Mesendoderm (in vitro differentiated cells): ENCODE data around the gene MBOAT1.

Experiments used
- DNase-seq: peaks from one replicate; pipeline ENCODE4 v3.0.0; 2013
- H2AK5ac ChIP-seq: 2 replicates; pipeline ENCODE4 v1.6.1; 2013; ENCODE audit warnings: low read length, inconsistent platforms
- H2BK120ac ChIP-seq: 2 replicates; pipeline ENCODE4 v1.6.1; 2013; ENCODE audit warnings: low read depth, mild to moderate bottlenecking, low read length, moderate library complexity, mixed read lengths
- H2BK15ac ChIP-seq: replicated peaks from 2 replicates; pipeline ENCODE4 v1.6.1; 2013; ENCODE audit warnings: low read depth, mild to moderate bottlenecking, moderate library complexity
- H2BK5ac ChIP-seq: 2 replicates; pipeline ENCODE4 v1.6.1; 2013; ENCODE audit warnings: low read length, inconsistent platforms
- H3K18ac ChIP-seq: 2 replicates; pipeline ENCODE4 v1.6.1; 2013; ENCODE audit warnings: mild to moderate bottlenecking, low read length, mixed read lengths
- H3K23ac ChIP-seq: one replicate; pipeline ENCODE4 v1.6.1; 2013; ENCODE audit warnings: low read length
- H3K27ac ChIP-seq: 2 replicates; pipeline ENCODE4 v1.5.1; 2013; ENCODE audit warnings: low read depth, mild to moderate bottlenecking, inconsistent platforms, low read length, moderate library complexity
- H3K27me3 ChIP-seq: 2 replicates; pipeline ENCODE4 v1.6.1; 2013; ENCODE audit warnings: low read length, control low read depth, mild to moderate bottlenecking, inconsistent platforms; ENCODE audit not compliant: insufficient read depth, poor library complexity
- H3K36me3 ChIP-seq: 2 replicates; pipeline ENCODE4 v1.6.1; 2013; ENCODE audit warnings: low read length, inconsistent platforms; ENCODE audit not compliant: control insufficient read depth, insufficient read depth
- H3K4ac ChIP-seq: one replicate; pipeline ENCODE4 v1.6.1; 2013; ENCODE audit warnings: low read depth, mild to moderate bottlenecking, low read length, moderate library complexity
- H3K4me1 ChIP-seq: 2 replicates; pipeline ENCODE4 v1.6.1; 2013; ENCODE audit warnings: low read depth, low read length, inconsistent platforms; ENCODE audit not compliant: control insufficient read depth
- H3K4me2 ChIP-seq: 2 replicates; pipeline ENCODE4 v1.6.1; 2013; ENCODE audit warnings: low read length
- H3K4me3 ChIP-seq: 2 replicates; pipeline ENCODE4 v1.5.1; 2013; ENCODE audit warnings: mild to moderate bottlenecking, low read length
- H3K56ac ChIP-seq: one replicate; pipeline ENCODE4 v1.6.1; 2013; ENCODE audit warnings: low read length
- H3K79me1 ChIP-seq: 2 replicates; pipeline ENCODE4 v1.6.1; 2013; ENCODE audit warnings: low read length, inconsistent platforms
- H3K79me2 ChIP-seq: 2 replicates; pipeline ENCODE4 v1.6.1; 2013; ENCODE audit warnings: mild to moderate bottlenecking, low read length; ENCODE audit not compliant: control insufficient read depth, insufficient read depth
- H3K9ac ChIP-seq: 2 replicates; pipeline ENCODE4 v1.6.1; 2013; ENCODE audit warnings: low read length, inconsistent platforms
- H4K5ac ChIP-seq: one replicate; pipeline ENCODE4 v1.6.1; 2013; ENCODE audit warnings: low read length
- H4K8ac ChIP-seq: one replicate; pipeline ENCODE4 v1.6.1; 2013; ENCODE audit warnings: low read depth, mild to moderate bottlenecking, control low read depth, low read length, moderate library complexity
- WGBS: extraction: QIAGEN DNeasy Blood & Tissue Kit; methylation state at CpG from one replicate; pipeline ENCODE4 v1.1.7; 2013; ENCODE audit warnings: low lambda C conversion rate, missing lambda C conversion rate; ENCODE audit not compliant: insufficient coverage; ENCODE audit errors: extremely low coverage; 5-methylcytosine and 5-hydroxymethylcytosine counted together

Gene MBOAT1

DNA sequence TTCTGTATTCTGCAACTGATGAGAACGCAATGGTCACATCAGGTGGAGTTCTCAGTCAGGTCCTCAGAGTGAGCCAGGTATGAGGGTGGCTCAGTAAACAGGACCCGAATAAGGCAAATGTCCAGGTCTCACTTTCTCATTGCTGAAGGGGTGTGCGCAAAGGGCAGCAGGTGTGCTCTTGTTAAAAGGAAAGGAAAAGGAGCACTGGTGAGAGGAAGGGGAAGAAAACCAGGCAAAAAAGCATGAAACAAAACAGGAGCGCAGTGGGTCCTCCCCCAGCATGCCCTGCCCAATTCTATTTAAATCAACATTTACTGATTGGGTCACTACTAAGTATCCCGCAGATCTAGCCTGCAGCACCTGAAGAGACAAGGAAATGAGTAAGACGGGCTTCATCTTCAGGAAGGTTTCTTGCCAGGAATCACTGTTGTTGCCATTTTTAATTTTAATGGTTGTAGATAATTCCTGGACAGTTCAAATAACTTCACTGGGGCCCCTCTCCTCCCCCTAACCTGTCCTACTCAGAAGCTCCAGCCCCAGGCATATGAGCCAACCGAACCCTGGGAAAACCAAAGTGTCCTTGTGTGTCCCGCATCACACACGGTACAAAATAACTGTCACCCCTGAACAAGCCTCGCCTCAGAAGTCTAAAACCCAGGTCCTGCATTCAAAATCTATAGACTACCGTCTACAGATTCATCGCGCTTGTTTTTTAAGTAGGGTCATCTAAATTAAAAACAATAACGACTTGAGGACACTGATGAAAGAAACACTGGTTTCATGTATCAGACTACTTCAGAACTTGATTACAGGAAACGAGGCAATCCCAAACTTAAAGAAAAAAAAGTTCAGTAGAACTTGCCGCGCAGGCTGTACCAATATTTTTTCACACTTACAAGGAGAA is 980 bp downstream of the MBOAT1 start:
- Histone ChIP-seq H3K27ac (peak overlapping the region; percentile 22), H4K8ac (no peak overlapping the region), H3K9ac (peak overlapping the region; percentile 87), H2BK5ac (no peak overlapping the region), H4K5ac (no peak overlapping the region), H2AK5ac (no peak overlapping the region), H2BK120ac (no peak overlapping the region), H3K36me3 (no peaks in the 10 kb centered on the region), H3K4ac (no peak overlapping the region), H2BK15ac (no peak overlapping the region), H3K79me1 (peaks cover 3% of the 10 kb centered on the region), H3K4me1 (peaks cover 3% of the 10 kb centered on the region), H3K4me3 (peak overlapping the region; percentile 66), H3K18ac (peak overlapping the region; percentile 11), H3K23ac (peak overlapping the region; percentile 19), H3K79me2 (peaks cover 2% of the 10 kb centered on the region), H3K56ac (peak overlapping the region; percentile 94), H3K4me2 (peak overlapping the region; percentile 74), H3K27me3 (no peaks in the 10 kb centered on the region)
- DNase-seq: peak; percentile 87
- no CpG with 5 or more reads among the region's 17 CpGs for WGBS

DNA sequence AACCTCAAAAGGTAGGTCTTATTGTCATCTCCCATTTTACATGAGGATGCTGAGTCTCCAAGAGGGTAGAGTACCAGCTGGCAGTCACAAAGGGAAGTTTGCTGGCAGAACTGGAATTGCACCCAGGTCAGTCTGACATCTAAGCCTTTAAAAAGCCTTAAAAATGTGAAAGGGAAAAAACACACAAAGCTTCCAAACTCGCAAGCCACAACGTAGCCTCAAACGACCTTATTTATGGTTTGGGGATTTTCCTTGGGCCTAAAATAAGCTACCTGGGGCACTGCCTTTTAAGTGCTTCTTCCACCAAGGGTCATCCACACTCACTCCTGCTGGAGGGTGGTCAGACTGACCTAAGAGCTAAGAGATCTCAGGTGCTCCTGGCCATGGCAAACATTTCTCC is 2.1 kb downstream of the MBOAT1 start:
- Histone ChIP-seq H3K56ac (peak overlapping the region; percentile 47), H3K79me2 (peaks cover 3% of the 10 kb centered on the region), H2BK15ac (no peak overlapping the region), H3K79me1 (peaks cover 4% of the 10 kb centered on the region), H3K23ac (no peak overlapping the region), H2AK5ac (no peak overlapping the region), H2BK5ac (no peak overlapping the region), H3K4me3 (no peak overlapping the region), H3K36me3 (no peaks in the 10 kb centered on the region), H3K4me2 (no peak overlapping the region), H3K27me3 (no peaks in the 10 kb centered on the region), H3K4ac (no peak overlapping the region), H3K4me1 (peaks cover 3% of the 10 kb centered on the region), H3K9ac (no peak overlapping the region), H4K8ac (no peak overlapping the region), H2BK120ac (no peak overlapping the region), H4K5ac (no peak overlapping the region), H3K27ac (no peak overlapping the region), H3K18ac (no peak overlapping the region)
- no CpG with 5 or more reads among the region's 3 CpGs for WGBS
- DNase-seq: no peak

DNA sequence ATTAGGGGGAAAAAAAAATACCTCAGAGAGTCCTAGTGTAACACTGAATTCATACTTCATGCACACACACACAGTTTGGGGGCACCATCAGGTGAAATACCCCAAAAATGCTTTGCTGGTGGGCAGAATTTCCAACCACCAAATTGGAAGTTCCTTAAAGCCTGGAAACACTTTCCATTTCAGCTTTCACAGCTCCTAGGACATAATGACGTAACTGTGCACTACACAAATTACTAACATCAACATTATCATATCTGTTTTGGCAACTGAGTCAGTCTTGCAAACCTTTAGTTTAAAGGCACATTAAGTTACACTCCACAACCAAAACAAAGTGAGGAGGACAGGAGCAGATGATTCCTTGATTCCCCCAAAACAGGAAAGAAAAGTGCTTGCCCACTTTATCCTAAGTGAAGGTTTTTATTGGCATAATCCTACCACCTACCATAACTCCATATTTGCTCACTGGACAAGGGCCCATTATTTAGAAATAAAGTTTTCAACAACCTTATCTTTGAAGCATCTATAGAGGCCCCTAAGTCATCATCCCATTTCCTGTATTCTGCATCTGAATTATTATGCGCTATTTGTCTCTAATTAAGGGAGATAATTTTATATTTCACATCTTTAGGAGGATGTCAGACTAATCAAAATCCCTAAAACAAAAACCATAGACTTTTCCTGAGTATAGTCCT is 3.4 kb downstream of the MBOAT1 start:
- Histone ChIP-seq H3K4me2 (no peak overlapping the region), H3K4ac (no peak overlapping the region), H2BK120ac (no peak overlapping the region), H3K27ac (no peak overlapping the region), H3K23ac (no peak overlapping the region), H3K4me1 (peaks cover 3% of the 10 kb centered on the region), H3K9ac (no peak overlapping the region), H3K4me3 (no peak overlapping the region), H4K8ac (no peak overlapping the region), H3K79me2 (peaks cover 3% of the 10 kb centered on the region), H3K18ac (no peak overlapping the region), H4K5ac (no peak overlapping the region), H3K79me1 (peaks cover 6% of the 10 kb centered on the region), H2BK5ac (no peak overlapping the region), H2AK5ac (no peak overlapping the region), H3K27me3 (no peaks in the 10 kb centered on the region), H3K56ac (no peak overlapping the region), H2BK15ac (no peak overlapping the region), H3K36me3 (no peaks in the 10 kb centered on the region)
- DNase-seq: no peak
- no CpG with 5 or more reads among the region's 2 CpGs for WGBS

DNA sequence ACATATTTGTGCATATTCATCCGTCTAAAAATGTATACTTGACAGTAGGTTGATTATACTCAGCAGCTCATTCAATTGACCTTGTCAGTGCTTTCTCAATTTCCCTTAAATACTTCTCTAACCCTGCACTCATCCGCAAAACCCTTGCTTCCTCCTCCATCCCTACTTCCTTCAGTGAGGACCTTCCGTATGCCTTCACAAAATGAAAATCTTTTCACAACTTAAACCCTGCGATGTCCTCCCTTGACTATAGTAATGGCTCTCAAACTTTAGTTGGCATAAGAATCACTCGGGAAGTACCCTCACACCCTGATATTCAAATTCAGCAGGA is 5.2 kb downstream of the MBOAT1 start:
- H3K4me1 ChIP-seq: no peaks in the 10 kb centered on the region
- no peak overlapping the region for H2BK120ac ChIP-seq
- H3K27ac ChIP-seq: no peak overlapping the region
- no peak overlapping the region for H2AK5ac ChIP-seq
- H3K56ac ChIP-seq: no peak overlapping the region
- no peak overlapping the region for H4K5ac ChIP-seq
- no peaks in the 10 kb centered on the region for H3K36me3 ChIP-seq
- no peaks in the 10 kb centered on the region for H3K27me3 ChIP-seq
- H2BK5ac ChIP-seq: no peak overlapping the region
- H3K79me1 ChIP-seq: peaks cover 6% of the 10 kb centered on the region
- no peak overlapping the region for H3K4me2 ChIP-seq
- DNase-seq: no peak
- no peak overlapping the region for H3K23ac ChIP-seq
- no peak overlapping the region for H3K4ac ChIP-seq
- H3K18ac ChIP-seq: no peak overlapping the region
- H2BK15ac ChIP-seq: no peak overlapping the region
- no peak overlapping the region for H4K8ac ChIP-seq
- H3K79me2 ChIP-seq: peaks cover 3% of the 10 kb centered on the region
- H3K4me3 ChIP-seq: no peak overlapping the region
- no peak overlapping the region for H3K9ac ChIP-seq
- WGBS: no CpG with 5 or more reads among the region's 5 CpGs

DNA sequence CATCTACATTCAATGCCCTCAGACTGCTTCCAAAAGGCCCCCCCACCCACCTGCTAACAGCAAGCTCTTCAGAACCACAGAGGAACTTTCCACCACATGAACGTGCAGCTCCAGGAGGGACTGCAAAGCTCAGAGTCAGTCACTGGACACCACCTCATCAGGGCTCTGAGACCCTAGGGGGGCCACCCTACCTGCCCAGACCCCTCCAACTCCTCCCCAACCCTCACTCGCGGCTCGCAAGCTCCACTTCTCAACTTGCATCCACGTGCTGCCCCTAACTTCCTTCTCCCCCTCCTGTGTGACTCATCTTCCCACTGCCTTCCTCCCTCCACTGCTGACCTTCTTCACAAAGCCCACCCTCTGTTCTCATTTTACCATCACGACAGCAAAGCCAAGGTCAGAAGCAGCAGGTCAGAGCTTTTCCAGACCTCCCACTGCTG is 6.5 kb downstream of the MBOAT1 start:
- Histone ChIP-seq H2BK120ac (no peak overlapping the region), H2BK15ac (no peak overlapping the region), H3K4me3 (no peak overlapping the region), H3K9ac (no peak overlapping the region), H3K18ac (no peak overlapping the region), H3K36me3 (no peaks in the 10 kb centered on the region), H3K56ac (no peak overlapping the region), H3K79me1 (peaks cover 6% of the 10 kb centered on the region), H3K27me3 (no peaks in the 10 kb centered on the region), H3K79me2 (peaks cover 3% of the 10 kb centered on the region), H3K4ac (no peak overlapping the region), H4K8ac (no peak overlapping the region), H2BK5ac (no peak overlapping the region), H2AK5ac (no peak overlapping the region), H3K27ac (no peak overlapping the region), H3K4me1 (no peaks in the 10 kb centered on the region), H3K4me2 (no peak overlapping the region), H4K5ac (no peak overlapping the region), H3K23ac (no peak overlapping the region)
- no CpG with 5 or more reads among the region's 6 CpGs for WGBS
- DNase-seq: no peak
